Astrocyte (in vitro differentiated cells and primary cell): ENCODE data around the gene ANGPTL3. TPM values are rescaled to one million over a fixed set of nuclear protein-coding genes. Genes with fewer than 3 reads are reported as not detected.

ENCODE experiments used
- DNase-seq: peaks from one replicate; pipeline ENCODE4 v3.0.0-alpha.2; 2010; ENCODE audit warnings: low read depth
- FAIRE-seq: peaks from 2 replicates; lab custom pipeline; 2011; peaks lifted over from hg19 to GRCh38; lab: Jason Lieb, UNC
- H2AFZ ChIP-seq: 2 replicates; pipeline ENCODE4 v1.6.0; 2012; ENCODE audit warnings: low read depth, low read length, inconsistent platforms
- H3K27ac ChIP-seq: 2 replicates; pipeline ENCODE4 v1.5.1; 2011; ENCODE audit warnings: low read depth, low read length, inconsistent platforms
- H3K27me3 ChIP-seq: 2 replicates; pipeline ENCODE4 v1.6.0; 2011; ENCODE audit warnings: low read length, inconsistent platforms; ENCODE audit not compliant: insufficient read depth
- H3K36me3 ChIP-seq: 2 replicates; pipeline ENCODE4 v1.5.1; 2011; ENCODE audit warnings: low read length, inconsistent platforms; ENCODE audit not compliant: insufficient read depth
- H3K4me1 ChIP-seq: 2 replicates; pipeline ENCODE4 v1.5.1; 2011; ENCODE audit warnings: low read length, inconsistent platforms; ENCODE audit not compliant: insufficient read depth
- H3K4me2 ChIP-seq: 2 replicates; pipeline ENCODE4 v1.6.0; 2012; ENCODE audit warnings: low read length, inconsistent platforms
- H3K4me3 ChIP-seq: 2 replicates; pipeline ENCODE4 v1.5.1; 2011; ENCODE audit warnings: low read depth, mild to moderate bottlenecking, low read length, inconsistent platforms; ENCODE audit not compliant: insufficient read depth
- H3K79me2 ChIP-seq: 2 replicates; pipeline ENCODE4 v1.6.0; 2012; ENCODE audit warnings: mild to moderate bottlenecking, low read length, inconsistent platforms; ENCODE audit not compliant: insufficient read depth
- H3K9ac ChIP-seq: 2 replicates; pipeline ENCODE4 v1.6.0; 2012; ENCODE audit warnings: mild to moderate bottlenecking, low read length, inconsistent platforms
- H3K9me3 ChIP-seq: 2 replicates; pipeline ENCODE4 v1.5.1; 2012; ENCODE audit warnings: low read depth, mild to moderate bottlenecking, low read length, inconsistent platforms; ENCODE audit not compliant: insufficient read depth
- H4K20me1 ChIP-seq: 2 replicates; pipeline ENCODE4 v1.6.0; 2012; ENCODE audit warnings: low read length, inconsistent platforms; ENCODE audit not compliant: insufficient read depth
- H3K27ac Mint-ChIP-seq: one replicate; pipeline ENCODE4 v1.8.0; 2021; ENCODE audit warnings: mild to moderate bottlenecking, mixed read lengths; ENCODE audit not compliant: unreplicated experiment
- H3K27me3 Mint-ChIP-seq: one replicate; pipeline ENCODE4 v1.8.0; 2021; ENCODE audit warnings: low read depth, mixed read lengths; ENCODE audit not compliant: unreplicated experiment
- H3K36me3 Mint-ChIP-seq: one replicate; pipeline ENCODE4 v1.8.0; 2021; ENCODE audit warnings: low read depth, mixed read lengths; ENCODE audit not compliant: unreplicated experiment
- H3K4me1 Mint-ChIP-seq: one replicate; pipeline ENCODE4 v1.8.0; 2021; ENCODE audit warnings: low read depth, mixed read lengths; ENCODE audit not compliant: unreplicated experiment
- H3K4me3 Mint-ChIP-seq: one replicate; pipeline ENCODE4 v1.8.0; 2021; ENCODE audit warnings: mild to moderate bottlenecking, moderate library complexity, mixed read lengths; ENCODE audit not compliant: unreplicated experiment
- H3K9me3 Mint-ChIP-seq: one replicate; pipeline ENCODE4 v1.8.0; 2021; ENCODE audit warnings: mild to moderate bottlenecking, mixed read lengths; ENCODE audit not compliant: unreplicated experiment
- CTCF ChIP-seq: IDR thresholded peaks from 2 replicates; pipeline ENCODE4 v1.5.1; 2011; ENCODE audit warnings: low read depth, mild to moderate bottlenecking, inconsistent platforms, low read length, moderate library complexity; ENCODE audit not compliant: insufficient read depth
- EZH2 ChIP-seq: IDR thresholded peaks from 2 replicates; pipeline ENCODE4 v1.6.1; 2012; ENCODE audit warnings: mild to moderate bottlenecking, low read length, inconsistent platforms; ENCODE audit not compliant: insufficient read depth
- total RNA-seq: library from RNA; stranded (reverse); gene quantifications from 2 replicates; pipeline ENCODE4 v1.2.1, GENCODE V29; 2021

ANGPTL3 gene
- total RNA-seq, 1 donor from 2014 or later = not detected

DNA sequence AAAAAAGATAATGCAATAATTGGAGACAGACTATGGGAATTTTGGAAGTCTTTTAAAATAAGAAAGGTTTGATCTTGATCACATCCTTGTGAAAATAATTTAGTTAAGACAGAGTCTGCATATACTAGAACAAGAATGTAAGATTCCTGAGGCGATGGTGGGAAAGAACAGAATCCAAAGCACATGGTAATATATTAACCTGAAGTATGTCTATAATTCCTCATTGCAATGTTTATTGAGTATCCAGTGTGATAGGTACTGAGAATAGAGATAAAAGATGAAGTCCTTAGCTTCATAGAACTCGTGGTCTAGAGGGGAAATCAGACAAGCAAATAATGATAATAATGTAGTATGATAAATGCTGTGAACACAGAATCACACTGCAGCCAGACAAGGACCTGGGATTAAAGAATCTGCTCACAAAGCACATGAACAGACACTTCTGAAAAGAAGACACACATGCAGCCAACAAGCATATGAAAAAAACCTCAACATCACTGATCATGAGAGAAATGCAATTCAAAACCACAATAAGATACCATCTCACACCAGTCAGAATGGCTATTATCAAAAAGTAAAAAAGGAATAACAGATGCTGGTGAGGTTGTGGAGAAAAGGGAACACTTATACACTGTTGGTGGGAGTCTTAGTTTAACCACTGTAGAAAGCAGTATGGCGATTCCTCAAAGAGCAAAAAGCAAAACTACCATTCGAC is 6.9 kb upstream of the ANGPTL3 start:
- DNase-seq (peak; percentile 6), FAIRE-seq (no peak)
- Mint-ChIP-seq H3K27me3 (no peaks in the 10 kb centered on the region), H3K4me1 (peaks cover 47% of the 10 kb centered on the region), H3K4me3 (peak overlapping the region; percentile 2), H3K9me3 (no peaks in the 10 kb centered on the region), H3K27ac (peak overlapping the region; percentile 73), H3K36me3 (no peaks in the 10 kb centered on the region)
- no peaks in the 10 kb centered on the region for H4K20me1 ChIP-seq
- H3K36me3 ChIP-seq = no peaks in the 10 kb centered on the region
- no peaks in the 10 kb centered on the region for H3K79me2 ChIP-seq
- TF ChIP-seq EZH2 = no peak
- no peaks in the 10 kb centered on the region for H3K27me3 ChIP-seq
- H3K4me3 ChIP-seq = no peak overlapping the region
- H3K9ac ChIP-seq = no peak overlapping the region
- H3K9me3 ChIP-seq = no peaks in the 10 kb centered on the region
- H3K27ac ChIP-seq = no peak overlapping the region
- H2AFZ ChIP-seq = no peak overlapping the region
- H3K4me2 ChIP-seq = no peak overlapping the region
- H3K4me1 ChIP-seq = peaks cover 11% of the 10 kb centered on the region

DNA sequence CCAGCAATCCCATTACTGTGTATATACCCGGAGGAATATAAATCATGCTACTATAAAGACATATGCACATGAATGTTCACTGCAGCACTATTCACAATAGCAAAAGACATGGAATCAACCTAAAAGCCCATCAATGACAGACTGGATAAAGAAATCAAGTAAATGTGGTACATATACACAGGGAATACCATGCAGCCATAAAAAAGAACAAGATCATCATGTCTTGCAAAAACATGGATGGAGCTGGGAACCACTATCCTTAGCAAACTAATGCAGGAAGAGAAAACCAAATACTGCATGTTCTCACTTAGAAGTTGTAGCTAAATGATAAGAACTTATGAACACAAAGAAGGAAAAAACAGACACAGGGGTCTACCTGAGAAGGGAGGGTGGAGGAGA is 6.4 kb upstream of the ANGPTL3 start:
- DNase-seq = no peak
- no peaks in the 10 kb centered on the region for H3K9me3 Mint-ChIP-seq
- peaks cover 11% of the 10 kb centered on the region for H3K4me1 ChIP-seq
- H3K27me3 Mint-ChIP-seq = no peaks in the 10 kb centered on the region
- H3K27ac Mint-ChIP-seq = no peak overlapping the region
- no peak overlapping the region for H3K4me2 ChIP-seq
- H3K36me3 ChIP-seq = no peaks in the 10 kb centered on the region
- H3K4me3 Mint-ChIP-seq = no peak overlapping the region
- H3K36me3 Mint-ChIP-seq = no peaks in the 10 kb centered on the region
- H2AFZ ChIP-seq = no peak overlapping the region
- TF ChIP-seq EZH2 (no peak), CTCF (no peak)
- no peak overlapping the region for H3K27ac ChIP-seq
- H4K20me1 ChIP-seq = no peaks in the 10 kb centered on the region
- H3K27me3 ChIP-seq = no peaks in the 10 kb centered on the region
- H3K79me2 ChIP-seq = no peaks in the 10 kb centered on the region
- H3K4me3 ChIP-seq = no peak overlapping the region
- H3K9me3 ChIP-seq = no peaks in the 10 kb centered on the region
- H3K9ac ChIP-seq = no peak overlapping the region
- no peak for FAIRE-seq
- peaks cover 44% of the 10 kb centered on the region for H3K4me1 Mint-ChIP-seq

- DNase-seq (no peak), FAIRE-seq (no peak)
- H3K27ac Mint-ChIP-seq = no peak overlapping the region
- no peak for TF ChIP-seq CTCF
- no peak for TF ChIP-seq EZH2
- H3K4me3 Mint-ChIP-seq = no peak overlapping the region
- H3K4me1 Mint-ChIP-seq = peaks cover 29% of the 10 kb centered on the region
- no peaks in the 10 kb centered on the region for H3K27me3 Mint-ChIP-seq
- no peak overlapping the region for H3K9ac ChIP-seq
- no peaks in the 10 kb centered on the region for H3K36me3 Mint-ChIP-seq
- H3K36me3 ChIP-seq = no peaks in the 10 kb centered on the region
- H4K20me1 ChIP-seq = no peaks in the 10 kb centered on the region
- no peaks in the 10 kb centered on the region for H3K9me3 ChIP-seq
- H3K27ac ChIP-seq = no peak overlapping the region
- no peaks in the 10 kb centered on the region for H3K79me2 ChIP-seq
- H3K4me1 ChIP-seq = peaks cover 4% of the 10 kb centered on the region
- no peaks in the 10 kb centered on the region for H3K9me3 Mint-ChIP-seq
- no peak overlapping the region for H3K4me3 ChIP-seq
- H3K4me2 ChIP-seq = no peak overlapping the region
- H3K27me3 ChIP-seq = no peaks in the 10 kb centered on the region
- no peak overlapping the region for H2AFZ ChIP-seq
These were observed 3.4 kb upstream of the ANGPTL3 start for GRCh38 chr1:62593825-62594394.
